Osteocyte (in vitro differentiated cells): Measurements from ENCODE around the gene CCDC78. TPM values are rescaled to one million over a fixed set of nuclear protein-coding genes. Genes with fewer than 3 reads are reported as not detected.

Experiments used
- DNase-seq: peaks from one replicate; pipeline ENCODE4 v3.0.0; 2021; ENCODE audit warnings: mixed read lengths; ENCODE audit not compliant: unreplicated experiment; ENCODE audit errors: extremely low spot score
- H3K27ac Mint-ChIP-seq: one replicate; pipeline ENCODE4 v1.8.0; 2021; ENCODE audit warnings: mild to moderate bottlenecking, mixed read lengths; ENCODE audit not compliant: unreplicated experiment
- H3K27me3 Mint-ChIP-seq: one replicate; pipeline ENCODE4 v1.8.0; 2021; ENCODE audit warnings: mixed read lengths; ENCODE audit not compliant: unreplicated experiment
- H3K36me3 Mint-ChIP-seq: one replicate; pipeline ENCODE4 v1.8.0; 2021; ENCODE audit warnings: mixed read lengths; ENCODE audit not compliant: unreplicated experiment
- H3K4me1 Mint-ChIP-seq: one replicate; pipeline ENCODE4 v1.8.0; 2021; ENCODE audit warnings: mixed read lengths; ENCODE audit not compliant: unreplicated experiment
- H3K4me3 Mint-ChIP-seq: one replicate; pipeline ENCODE4 v1.8.0; 2021; ENCODE audit warnings: mild to moderate bottlenecking, moderate library complexity, mixed read lengths; ENCODE audit not compliant: unreplicated experiment
- H3K9me3 Mint-ChIP-seq: one replicate; pipeline ENCODE4 v1.8.0; 2021; ENCODE audit warnings: mixed read lengths; ENCODE audit not compliant: unreplicated experiment
- CTCF ChIP-seq: fragments of 200-600 bp; sonication (generic); IDR thresholded peaks from 2 replicates; pipeline ENCODE4 v1.5.0; 2021; ENCODE audit warnings: antibody characterized with exemption, mild to moderate bottlenecking, moderate library complexity
- total RNA-seq: library from RNA; stranded (reverse); gene quantifications from 2 replicates; pipeline ENCODE4 v1.2.1, GENCODE V29; 2021

Gene CCDC78
- total RNA-seq, 1 donor from 2014 or later: 2.6 TPM

- Mint-ChIP-seq H3K4me3 (no peak overlapping the region), H3K36me3 (no peaks in the 10 kb centered on the region), H3K4me1 (no peaks in the 10 kb centered on the region), H3K9me3 (no peaks in the 10 kb centered on the region), H3K27me3 (no peaks in the 10 kb centered on the region), H3K27ac (no peak overlapping the region)
- DNase-seq: no peak
- no peak for TF ChIP-seq CTCF
These were observed 44.2 kb upstream of the CCDC78 start for GRCh38 chr16:770411-770810.

GRCh38 chr16:769934-770333, 43.7 kb upstream of the CCDC78 start:
- DNase-seq: no peak
- Mint-ChIP-seq H3K36me3 (no peaks in the 10 kb centered on the region), H3K27me3 (no peaks in the 10 kb centered on the region), H3K9me3 (no peaks in the 10 kb centered on the region), H3K4me1 (no peaks in the 10 kb centered on the region), H3K4me3 (no peak overlapping the region), H3K27ac (no peak overlapping the region)
- no peak for TF ChIP-seq CTCF

GRCh38 chr16:769184-769784, 43.0 kb upstream of the CCDC78 start:
- Mint-ChIP-seq H3K4me1 (no peaks in the 10 kb centered on the region), H3K9me3 (no peaks in the 10 kb centered on the region), H3K27ac (no peak overlapping the region), H3K36me3 (no peaks in the 10 kb centered on the region), H3K27me3 (no peaks in the 10 kb centered on the region), H3K4me3 (no peak overlapping the region)
- no peak for DNase-seq
- no peak for TF ChIP-seq CTCF

GRCh38 chr16:768428-768827, 42.2 kb upstream of the CCDC78 start:
- TF ChIP-seq CTCF: no peak
- no peak overlapping the region for H3K4me3 Mint-ChIP-seq
- DNase-seq: no peak
- H3K36me3 Mint-ChIP-seq: no peaks in the 10 kb centered on the region
- no peaks in the 10 kb centered on the region for H3K4me1 Mint-ChIP-seq
- no peak overlapping the region for H3K27ac Mint-ChIP-seq
- no peaks in the 10 kb centered on the region for H3K27me3 Mint-ChIP-seq
- H3K9me3 Mint-ChIP-seq: no peaks in the 10 kb centered on the region

GRCh38 chr16:767743-768235, 41.5 kb upstream of the CCDC78 start:
- H3K4me3 Mint-ChIP-seq: no peak overlapping the region
- TF ChIP-seq CTCF: no peak
- H3K27me3 Mint-ChIP-seq: no peaks in the 10 kb centered on the region
- no peaks in the 10 kb centered on the region for H3K9me3 Mint-ChIP-seq
- no peak overlapping the region for H3K27ac Mint-ChIP-seq
- H3K4me1 Mint-ChIP-seq: no peaks in the 10 kb centered on the region
- no peak for DNase-seq
- no peaks in the 10 kb centered on the region for H3K36me3 Mint-ChIP-seq
